ENCODE results near the gene ARHGEF3. TPM values are rescaled to one million over a fixed set of nuclear protein-coding genes. Genes with fewer than 3 reads are reported as not detected.

ARHGEF3 gene
- total and polyA plus RNA-seq, 3 experiments from 2014 or later: 55.1 to 110 (median 56.6) TPM

- CTCF ChIA-PET: interaction anchor here (0.9 to 1.6 kb wide), 5 partner anchors 10 to 213 kb away, joined by 3 to 11 read pairs (median 3); no protein-coding TSS in a partner anchor
- peaks cover 79 to 99% (median 96%) of the 10 kb centered on the region in 3 donors for H3K4me1 Mint-ChIP-seq
- H3K4me3 Mint-ChIP-seq: peak overlapping the region in 5 of 7 donors; percentile 52 to 78 (median 64)
- H3K27ac Mint-ChIP-seq: peak overlapping the region; percentile 58 to 98 (median 86)
- no peak for DNase-seq
- H3K36me3 Mint-ChIP-seq: peaks cover 12 to 68% (median 23%) of the 10 kb centered on the region in 3 donors
- Histone ChIP-seq H3K9me3 (ENCODE audit: low read length) (no peaks in the 10 kb centered on the region), H3K4me1 (ENCODE audit: insufficient read depth, low read length) (peaks cover 74% of the 10 kb centered on the region), H3K36me3 (ENCODE audit: insufficient read depth, low read length) (peaks cover 21% of the 10 kb centered on the region), H3K27ac (ENCODE audit: low read depth, low read length) (no peak overlapping the region), H3K4me3 (ENCODE audit: low read length) (no peak overlapping the region), H3K27me3 (ENCODE audit: insufficient read depth, low read length, poor library complexity, severe bottlenecking) (no peaks in the 10 kb centered on the region)
- H3K9me3 Mint-ChIP-seq: no peaks in the 10 kb centered on the region
- POLR2A ChIA-PET: interaction anchor here (1.0 to 1.5 kb wide), 2 partner anchors 14 to 25 kb away, joined by 3 to 6 read pairs; no protein-coding TSS in a partner anchor
- no peaks in the 10 kb centered on the region for H3K27me3 Mint-ChIP-seq
These were observed 26.3 kb downstream of the ARHGEF3 start for GRCh38 chr3:56775445-56775837.

GRCh38 chr3:56773986-56774385 lies 27.8 kb downstream of the ARHGEF3 start:
- Histone ChIP-seq H3K27ac (ENCODE audit: low read depth, low read length) (no peak overlapping the region), H3K4me1 (ENCODE audit: insufficient read depth, low read length) (peaks cover 69% of the 10 kb centered on the region), H3K4me3 (ENCODE audit: low read length) (no peak overlapping the region), H3K36me3 (ENCODE audit: insufficient read depth, low read length) (peaks cover 26% of the 10 kb centered on the region), H3K9me3 (ENCODE audit: low read length) (no peaks in the 10 kb centered on the region), H3K27me3 (ENCODE audit: insufficient read depth, low read length, poor library complexity, severe bottlenecking) (no peaks in the 10 kb centered on the region)
- H3K9me3 Mint-ChIP-seq: no peaks in the 10 kb centered on the region
- H3K4me3 Mint-ChIP-seq: peak overlapping the region in 2 of 7 donors; percentile 9 to 23
- CTCF ChIA-PET: interaction anchor here (1.2 to 2.5 kb wide), 2 partner anchors 26 to 215 kb away, joined by 3 to 8 read pairs; no protein-coding TSS in a partner anchor
- H3K27ac Mint-ChIP-seq: peak overlapping the region; percentile 68 to 98 (median 79)
- H3K36me3 Mint-ChIP-seq: peaks cover 12 to 75% (median 19%) of the 10 kb centered on the region in 3 donors
- H3K4me1 Mint-ChIP-seq: peaks cover 74 to 96% (median 93%) of the 10 kb centered on the region in 3 donors
- no peak for DNase-seq
- H3K27me3 Mint-ChIP-seq: no peaks in the 10 kb centered on the region
- POLR2A ChIA-PET: no interaction called here

- H3K27ac ChIP-seq (ENCODE audit: low read depth, low read length): no peak overlapping the region
- Mint-ChIP-seq H3K4me1 (peaks cover 74 to 96% (median 93%) of the 10 kb centered on the region in 3 donors), H3K27ac (peak overlapping the region; percentile 51 to 98 (median 79)), H3K9me3 (no peaks in the 10 kb centered on the region), H3K36me3 (peaks cover 12 to 78% (median 21%) of the 10 kb centered on the region in 3 donors), H3K4me3 (peak overlapping the region in 1 of 7 donors; percentile 9), H3K27me3 (no peaks in the 10 kb centered on the region)
- ChIA-PET POLR2A (interaction anchor here (1.1 kb wide), 1 partner anchor 25 kb away, joined by 3 read pairs; no protein-coding TSS in a partner anchor), CTCF (interaction anchor here (2.5 kb wide), 1 partner anchor 27 kb away, joined by 8 read pairs; no protein-coding TSS in a partner anchor)
- peaks cover 66% of the 10 kb centered on the region for H3K4me1 ChIP-seq (ENCODE audit: insufficient read depth, low read length)
- no peak overlapping the region for H3K4me3 ChIP-seq (ENCODE audit: low read length)
- H3K9me3 ChIP-seq (ENCODE audit: low read length): no peaks in the 10 kb centered on the region
- H3K36me3 ChIP-seq (ENCODE audit: insufficient read depth, low read length): peaks cover 26% of the 10 kb centered on the region
- DNase-seq: no peak
- no peaks in the 10 kb centered on the region for H3K27me3 ChIP-seq (ENCODE audit: insufficient read depth, low read length, poor library complexity, severe bottlenecking)
These were observed 28.5 kb downstream of the ARHGEF3 start for GRCh38 chr3:56772952-56773938.

- POLR2A ChIA-PET: no interaction called here
- H3K4me1 Mint-ChIP-seq: peaks cover 61 to 85% (median 81%) of the 10 kb centered on the region in 3 donors
- H3K27me3 ChIP-seq (ENCODE audit: insufficient read depth, low read length, poor library complexity, severe bottlenecking): no peaks in the 10 kb centered on the region
- H3K4me3 ChIP-seq (ENCODE audit: low read length): no peak overlapping the region
- H3K36me3 Mint-ChIP-seq: peaks cover 12 to 76% (median 19%) of the 10 kb centered on the region in 3 donors
- peak overlapping the region in 4 of 7 donors; percentile 10 to 42 (median 34) for H3K4me3 Mint-ChIP-seq
- DNase-seq: no peak
- H3K27ac Mint-ChIP-seq: peak overlapping the region in 7 of 8 donors; percentile 35 to 93 (median 80)
- H3K27ac ChIP-seq (ENCODE audit: low read depth, low read length): no peak overlapping the region
- H3K9me3 ChIP-seq (ENCODE audit: low read length): no peaks in the 10 kb centered on the region
- no peaks in the 10 kb centered on the region for H3K9me3 Mint-ChIP-seq
- peaks cover 26% of the 10 kb centered on the region for H3K36me3 ChIP-seq (ENCODE audit: insufficient read depth, low read length)
- CTCF ChIA-PET: interaction anchor here (2.5 kb wide), 1 partner anchor 29 kb away, joined by 8 read pairs; no protein-coding TSS in a partner anchor
- peaks cover 51% of the 10 kb centered on the region for H3K4me1 ChIP-seq (ENCODE audit: insufficient read depth, low read length)
- no peaks in the 10 kb centered on the region for H3K27me3 Mint-ChIP-seq
These were observed 30.4 kb downstream of the ARHGEF3 start for GRCh38 chr3:56771376-56771775.

GRCh38 chr3:56769116-56769707 lies 32.5 kb downstream of the ARHGEF3 start:
- Mint-ChIP-seq H3K27me3 (no peaks in the 10 kb centered on the region), H3K4me1 (peaks cover 63 to 85% (median 83%) of the 10 kb centered on the region in 3 donors), H3K4me3 (peak overlapping the region in 2 of 7 donors; percentile 15), H3K9me3 (no peaks in the 10 kb centered on the region), H3K27ac (peak overlapping the region; percentile 25 to 87 (median 65)), H3K36me3 (peaks cover 12 to 78% (median 23%) of the 10 kb centered on the region in 3 donors)
- no peak for DNase-seq
- Histone ChIP-seq H3K27ac (ENCODE audit: low read depth, low read length) (no peak overlapping the region), H3K4me1 (ENCODE audit: insufficient read depth, low read length) (peaks cover 49% of the 10 kb centered on the region), H3K4me3 (ENCODE audit: low read length) (no peak overlapping the region), H3K27me3 (ENCODE audit: insufficient read depth, low read length, poor library complexity, severe bottlenecking) (no peaks in the 10 kb centered on the region), H3K9me3 (ENCODE audit: low read length) (no peaks in the 10 kb centered on the region), H3K36me3 (ENCODE audit: insufficient read depth, low read length) (peaks cover 26% of the 10 kb centered on the region)
- ChIA-PET POLR2A (no interaction called here), CTCF (interaction anchor here (0.9 to 2.8 kb wide), 9 partner anchors 13 to 67 kb away, joined by 3 to 11 read pairs (median 4); partner anchors contain the start of gene ARHGEF3)

GRCh38 chr3:56764904-56765547 lies 36.7 kb downstream of the ARHGEF3 start:
- H3K36me3 ChIP-seq (ENCODE audit: insufficient read depth, low read length): peaks cover 13% of the 10 kb centered on the region
- H3K9me3 ChIP-seq (ENCODE audit: low read length): no peaks in the 10 kb centered on the region
- H3K27me3 ChIP-seq (ENCODE audit: insufficient read depth, low read length, poor library complexity, severe bottlenecking): no peaks in the 10 kb centered on the region
- Mint-ChIP-seq H3K4me3 (peak overlapping the region in 4 of 7 donors; percentile 4 to 40 (median 33)), H3K9me3 (no peaks in the 10 kb centered on the region), H3K27me3 (no peaks in the 10 kb centered on the region), H3K4me1 (peaks cover 76 to 89% (median 88%) of the 10 kb centered on the region in 3 donors), H3K27ac (peak overlapping the region in 7 of 8 donors; percentile 44 to 91 (median 80)), H3K36me3 (peaks cover 0 to 76% (median 21%) of the 10 kb centered on the region in 3 donors)
- no peak overlapping the region for H3K4me3 ChIP-seq (ENCODE audit: low read length)
- ChIA-PET POLR2A (interaction anchor here (1.2 to 1.6 kb wide), 2 partner anchors 10 to 35 kb away, joined by 4 to 5 read pairs; no protein-coding TSS in a partner anchor), CTCF (interaction anchor here (1.0 to 2.3 kb wide), 6 partner anchors 11 to 34 kb away, joined by 3 to 7 read pairs (median 6); no protein-coding TSS in a partner anchor)
- DNase-seq: no peak
- peaks cover 62% of the 10 kb centered on the region for H3K4me1 ChIP-seq (ENCODE audit: insufficient read depth, low read length)
- H3K27ac ChIP-seq (ENCODE audit: low read depth, low read length): no peak overlapping the region

GRCh38 chr3:56764184-56764583 lies 37.6 kb downstream of the ARHGEF3 start:
- Mint-ChIP-seq H3K9me3 (no peaks in the 10 kb centered on the region), H3K36me3 (peaks cover 0 to 75% (median 24%) of the 10 kb centered on the region in 3 donors), H3K27ac (peak overlapping the region in 4 of 8 donors; percentile 4 to 91 (median 50)), H3K4me3 (peak overlapping the region in 3 of 7 donors; percentile 5 to 51 (median 13)), H3K4me1 (peaks cover 78 to 89% (median 89%) of the 10 kb centered on the region in 3 donors), H3K27me3 (no peaks in the 10 kb centered on the region)
- no peak overlapping the region for H3K27ac ChIP-seq (ENCODE audit: low read depth, low read length)
- no peak for DNase-seq
- peaks cover 8% of the 10 kb centered on the region for H3K36me3 ChIP-seq (ENCODE audit: insufficient read depth, low read length)
- CTCF ChIA-PET: interaction anchor here (1.5 to 2.3 kb wide), 5 partner anchors 18 to 35 kb away, joined by 3 to 7 read pairs (median 6); no protein-coding TSS in a partner anchor
- H3K4me1 ChIP-seq (ENCODE audit: insufficient read depth, low read length): peaks cover 64% of the 10 kb centered on the region
- no peak overlapping the region for H3K4me3 ChIP-seq (ENCODE audit: low read length)
- no peaks in the 10 kb centered on the region for H3K27me3 ChIP-seq (ENCODE audit: insufficient read depth, low read length, poor library complexity, severe bottlenecking)
- no peaks in the 10 kb centered on the region for H3K9me3 ChIP-seq (ENCODE audit: low read length)
- POLR2A ChIA-PET: interaction anchor here (0.8 to 1.6 kb wide), 5 partner anchors 10 to 36 kb away, joined by 3 to 5 read pairs (median 4); no protein-coding TSS in a partner anchor
